CD14-positive monocyte (primary cell): Measurements from ENCODE around the gene PIGX. TPM values are rescaled to one million over a fixed set of nuclear protein-coding genes. Genes with fewer than 3 reads are reported as not detected.

Experiments used
- DNase-seq, 3 donors: peaks; one replicate each; pipeline ENCODE4 v3.0.0-alpha.2; 2011 to 2022
- H2AFZ ChIP-seq: 2 replicates; pipeline ENCODE4 v1.6.0; 2012; ENCODE audit warnings: mild to moderate bottlenecking, low read depth, low read length, inconsistent platforms; ENCODE audit not compliant: insufficient read depth, poor library complexity, severe bottlenecking
- H3K27ac ChIP-seq, 2 donors: 1 replicate in 1 of 2; 2 replicates in 1 of 2; pipeline ENCODE4 v1.5.1; 2012 to 2013; ENCODE audit warnings: low read length in 2 of 2, control low read depth in 1 of 2, inconsistent platforms in 1 of 2, low read depth in 1 of 2, mild to moderate bottlenecking in 1 of 2
- H3K27me3 ChIP-seq, 2 donors: one replicate each; pipeline versions ENCODE4 v1.6.0 to v1.6.1; 2011 to 2013; ENCODE audit warnings: low read length in 2 of 2; ENCODE audit not compliant: control insufficient read depth in 2 of 2, insufficient read depth in 2 of 2
- H3K36me3 ChIP-seq, 2 donors: replicated peaks in 1 of 2; 1 replicate in 1 of 2; 2 replicates in 1 of 2; pipeline versions ENCODE4 v1.5.1 to v1.6.1; 2012 to 2013; ENCODE audit warnings: low read length in 2 of 2, control low read depth in 1 of 2, inconsistent platforms in 1 of 2, mild to moderate bottlenecking in 1 of 2; ENCODE audit not compliant: insufficient read depth in 2 of 2, control insufficient read depth in 1 of 2
- H3K4me1 ChIP-seq, 2 donors: 1 replicate in 1 of 2; 2 replicates in 1 of 2; pipeline versions ENCODE4 v1.5.1 to v1.6.1; 2012 to 2013; ENCODE audit warnings: low read length in 2 of 2, control low read depth in 1 of 2, inconsistent platforms in 1 of 2, mild to moderate bottlenecking in 1 of 2, moderate library complexity in 1 of 2; ENCODE audit not compliant: insufficient read depth in 2 of 2, control insufficient read depth in 1 of 2
- H3K4me2 ChIP-seq: replicated peaks from 2 replicates; pipeline ENCODE3; 2012; ENCODE audit warnings: low read length, moderate library complexity, mild to moderate bottlenecking; ENCODE audit not compliant: poor library complexity, severe bottlenecking; ENCODE audit errors: extremely low read depth
- H3K4me3 ChIP-seq, 3 experiments: fragments of 200-600 bp in 1 of 3; sonication (generic) in 1 of 3; replicated peaks in 1 of 3; 1 replicate in 2 of 3; 2 replicates in 1 of 3; pipeline ENCODE4 v1.5.1; 2011 to 2013; ENCODE audit warnings: low read length in 3 of 3, mild to moderate bottlenecking in 3 of 3, control low read depth in 2 of 3, low read depth in 2 of 3, inconsistent platforms in 1 of 3, moderate library complexity in 1 of 3
- H3K79me2 ChIP-seq: 2 replicates; pipeline ENCODE4 v1.6.0; 2012; ENCODE audit warnings: mild to moderate bottlenecking, control low read depth, inconsistent platforms, low read length, moderate library complexity; ENCODE audit not compliant: insufficient read depth
- H3K9ac ChIP-seq: 2 replicates; pipeline ENCODE4 v1.6.0; 2017; ENCODE audit warnings: low read length, mild to moderate bottlenecking; ENCODE audit not compliant: insufficient read depth, poor library complexity, severe bottlenecking
- H3K9me3 ChIP-seq, 2 donors: replicated peaks in 1 of 2; 1 replicate in 1 of 2; 2 replicates in 1 of 2; pipeline versions ENCODE4 v1.5.1 to v1.6.1; 2012 to 2013; ENCODE audit warnings: low read length in 2 of 2, control low read depth in 1 of 2; ENCODE audit not compliant: control insufficient read depth in 1 of 2, insufficient read depth in 1 of 2
- H4K20me1 ChIP-seq: 2 replicates; pipeline ENCODE4 v1.6.0; 2012; ENCODE audit warnings: mild to moderate bottlenecking, low read length, control low read depth, moderate library complexity; ENCODE audit not compliant: insufficient read depth
- H3K27ac Mint-ChIP-seq, 7 donors: one replicate each; pipeline ENCODE4 v1.8.0; 2020; ENCODE audit warnings: mild to moderate bottlenecking in 7 of 7, mixed read lengths in 7 of 7, moderate library complexity in 6 of 7, inconsistent platforms in 2 of 7
- H3K27me3 Mint-ChIP-seq, 3 donors: one replicate each; pipeline ENCODE4 v1.8.0; 2021 to 2022; ENCODE audit warnings: low read depth in 3 of 3, mild to moderate bottlenecking in 3 of 3, mixed read lengths in 3 of 3, moderate library complexity in 3 of 3, inconsistent platforms in 1 of 3
- H3K36me3 Mint-ChIP-seq, 2 donors: one replicate each; pipeline ENCODE4 v1.8.0; 2020; ENCODE audit warnings: mixed read lengths in 2 of 2, inconsistent platforms in 1 of 2, mild to moderate bottlenecking in 1 of 2
- H3K4me1 Mint-ChIP-seq: one replicate; pipeline ENCODE4 v1.8.0; 2020; ENCODE audit warnings: mild to moderate bottlenecking, mixed read lengths
- H3K4me3 Mint-ChIP-seq, 2 donors: one replicate each; pipeline ENCODE4 v1.8.0; 2020; ENCODE audit warnings: mild to moderate bottlenecking in 2 of 2, mixed read lengths in 2 of 2, moderate library complexity in 1 of 2
- H3K9me3 Mint-ChIP-seq, 7 donors: one replicate each; pipeline ENCODE4 v1.8.0; 2020 to 2022; ENCODE audit warnings: mixed read lengths in 7 of 7, mild to moderate bottlenecking in 6 of 7, moderate library complexity in 6 of 7, inconsistent platforms in 2 of 7
- WGBS: methylation state at CpG from one replicate; pipeline ENCODE4 v1.1.5; 2013; ENCODE audit warnings: missing lambda C conversion rate; ENCODE audit not compliant: insufficient coverage; 5-methylcytosine and 5-hydroxymethylcytosine counted together
- intact Hi-C, 2 donors: fragments of 100-400 bp; cut with micrococcal nuclease; formaldehyde crosslinking; loops; one replicate each; pipeline versions ENCODE4 v1.15.0 to v1.15.1; 2023
- polyA plus RNA-seq, 3 donors: library from polyadenylated mRNA; depleted of rRNA in 1 of 3; unstranded in 2 of 3; stranded (reverse) in 1 of 3; fragments of 300-500 nt in 2 of 3; fragments of >200 nt in 1 of 3; fragmentation: Illumina TruSeq in 2 of 3; gene quantifications; 1 replicate in 2 of 3; 2 replicates in 1 of 3; pipeline ENCODE4 v1.2.3, GENCODE V29; 2012 to 2021
- TF ChIP-seq, protein P1 (sequence below): fragments of 200-600 bp; IDR thresholded peaks from one replicate; pipeline ENCODE4 v1.8.0; 2022; ENCODE audit warnings: antibody characterized with exemption, mild to moderate bottlenecking

The PIGX gene
- polyA plus RNA-seq, 3 donors = 11.8 to 44.9 (median 29.8) TPM

DNA sequence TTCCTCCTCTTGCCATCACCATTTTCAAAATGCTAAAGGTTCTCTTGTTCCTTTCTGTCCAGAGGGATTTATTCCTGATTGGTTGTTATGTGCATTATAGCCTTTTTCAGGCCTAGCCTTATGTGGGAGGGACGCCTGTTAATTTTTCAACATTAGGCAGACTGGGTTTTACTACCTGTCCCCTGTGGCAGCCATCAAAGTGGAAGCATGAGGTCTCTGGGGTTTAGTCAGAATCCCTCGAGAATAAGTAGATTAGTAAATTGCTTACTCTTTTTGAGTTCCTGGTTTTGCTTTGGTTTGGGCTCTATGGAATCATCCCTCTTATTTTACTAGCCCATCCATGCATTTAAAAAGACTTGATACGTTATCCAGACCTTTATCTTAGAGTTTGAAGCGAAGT lies 59.9 kb downstream of the PIGX start:
- no CpG with 5 or more reads among the region's 4 CpGs for WGBS
- no peak for DNase-seq
- Histone ChIP-seq H3K9me3 (no peaks in the 10 kb centered on the region), H2AFZ (no peak overlapping the region), H3K27ac (peak overlapping the region in 1 of 2 donors; percentile 27), H3K27me3 (no peaks in the 10 kb centered on the region), H4K20me1 (peaks cover 100% of the 10 kb centered on the region), H3K36me3 (peaks cover 4 to 25% of the 10 kb centered on the region in 2 donors), H3K9ac (no peak overlapping the region), H3K4me1 (no peaks in the 10 kb centered on the region), H3K4me2 (no peak overlapping the region), H3K4me3 (no peak overlapping the region), H3K79me2 (peaks cover 100% of the 10 kb centered on the region)
- H3K36me3 Mint-ChIP-seq = peaks cover 10 to 33% of the 10 kb centered on the region in 2 donors
- no peaks in the 10 kb centered on the region for H3K9me3 Mint-ChIP-seq
- peaks cover 32% of the 10 kb centered on the region for H3K4me1 Mint-ChIP-seq
- intact Hi-C loops = no loop called here
- peak overlapping the region in 2 of 7 donors; percentile 41 to 52 for H3K27ac Mint-ChIP-seq
- TF ChIP-seq, protein P1, sequence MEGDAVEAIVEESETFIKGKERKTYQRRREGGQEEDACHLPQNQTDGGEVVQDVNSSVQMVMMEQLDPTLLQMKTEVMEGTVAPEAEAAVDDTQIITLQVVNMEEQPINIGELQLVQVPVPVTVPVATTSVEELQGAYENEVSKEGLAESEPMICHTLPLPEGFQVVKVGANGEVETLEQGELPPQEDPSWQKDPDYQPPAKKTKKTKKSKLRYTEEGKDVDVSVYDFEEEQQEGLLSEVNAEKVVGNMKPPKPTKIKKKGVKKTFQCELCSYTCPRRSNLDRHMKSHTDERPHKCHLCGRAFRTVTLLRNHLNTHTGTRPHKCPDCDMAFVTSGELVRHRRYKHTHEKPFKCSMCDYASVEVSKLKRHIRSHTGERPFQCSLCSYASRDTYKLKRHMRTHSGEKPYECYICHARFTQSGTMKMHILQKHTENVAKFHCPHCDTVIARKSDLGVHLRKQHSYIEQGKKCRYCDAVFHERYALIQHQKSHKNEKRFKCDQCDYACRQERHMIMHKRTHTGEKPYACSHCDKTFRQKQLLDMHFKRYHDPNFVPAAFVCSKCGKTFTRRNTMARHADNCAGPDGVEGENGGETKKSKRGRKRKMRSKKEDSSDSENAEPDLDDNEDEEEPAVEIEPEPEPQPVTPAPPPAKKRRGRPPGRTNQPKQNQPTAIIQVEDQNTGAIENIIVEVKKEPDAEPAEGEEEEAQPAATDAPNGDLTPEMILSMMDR = no peak
- no peak overlapping the region for H3K4me3 Mint-ChIP-seq
- H3K27me3 Mint-ChIP-seq = peaks cover 0 to 1% (median 0%) of the 10 kb centered on the region in 3 donors

DNA sequence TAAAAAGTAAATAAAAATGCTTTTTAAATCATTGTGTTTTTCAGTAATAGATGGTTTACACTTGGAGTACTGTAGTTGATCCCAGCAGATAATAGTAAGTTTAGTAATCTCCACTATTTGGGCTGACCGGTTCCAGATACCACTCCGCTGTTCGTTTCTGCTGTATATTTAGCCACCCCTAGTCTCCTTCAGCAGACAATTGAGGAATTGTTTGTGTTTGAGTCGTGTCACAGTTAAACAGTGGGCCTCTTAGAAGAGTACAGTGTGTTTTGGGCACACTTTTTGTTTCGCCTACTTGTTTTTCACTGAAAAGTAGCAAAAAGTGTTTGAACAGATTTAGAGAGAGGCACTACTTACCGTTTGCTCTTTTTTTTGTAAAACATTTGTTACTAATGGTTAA lies 60.7 kb downstream of the PIGX start:
- no peak overlapping the region for H2AFZ ChIP-seq
- DNase-seq = no peak
- Mint-ChIP-seq H3K4me3 (no peak overlapping the region), H3K36me3 (peaks cover 11 to 37% of the 10 kb centered on the region in 2 donors), H3K27ac (peak overlapping the region in 1 of 7 donors; percentile 32), H3K27me3 (peaks cover 0 to 1% (median 0%) of the 10 kb centered on the region in 3 donors), H3K4me1 (peaks cover 34% of the 10 kb centered on the region), H3K9me3 (no peaks in the 10 kb centered on the region)
- H4K20me1 ChIP-seq = peaks cover 100% of the 10 kb centered on the region
- H3K36me3 ChIP-seq = peaks cover 7 to 25% of the 10 kb centered on the region in 2 donors
- H3K4me2 ChIP-seq = no peak overlapping the region
- H3K4me3 ChIP-seq = no peak overlapping the region
- H3K9ac ChIP-seq = no peak overlapping the region
- no CpG with 5 or more reads among the region's 6 CpGs for WGBS
- H3K79me2 ChIP-seq = peaks cover 100% of the 10 kb centered on the region
- peak overlapping the region in 1 of 2 donors; percentile 23 for H3K27ac ChIP-seq
- intact Hi-C loops = no loop called here
- no peaks in the 10 kb centered on the region for H3K9me3 ChIP-seq
- TF ChIP-seq, protein P1 = no peak
- H3K4me1 ChIP-seq = no peaks in the 10 kb centered on the region
- no peaks in the 10 kb centered on the region for H3K27me3 ChIP-seq
